Mesendoderm (in vitro differentiated cells): ENCODE data around the gene RAB28.
"Not testable (repeated sequence)": the region's sequence is repeated elsewhere in the genome, so short reads cannot be mapped to it uniquely, and the experiment has no call there.

Experiments
- DNase-seq: peaks from one replicate; pipeline ENCODE4 v3.0.0; 2013
- H2AK5ac ChIP-seq: 2 replicates; pipeline ENCODE4 v1.6.1; 2013; ENCODE audit warnings: low read length, inconsistent platforms
- H2BK120ac ChIP-seq: 2 replicates; pipeline ENCODE4 v1.6.1; 2013; ENCODE audit warnings: low read depth, mild to moderate bottlenecking, low read length, moderate library complexity, mixed read lengths
- H2BK15ac ChIP-seq: replicated peaks from 2 replicates; pipeline ENCODE4 v1.6.1; 2013; ENCODE audit warnings: low read depth, mild to moderate bottlenecking, moderate library complexity
- H2BK5ac ChIP-seq: 2 replicates; pipeline ENCODE4 v1.6.1; 2013; ENCODE audit warnings: low read length, inconsistent platforms
- H3K18ac ChIP-seq: 2 replicates; pipeline ENCODE4 v1.6.1; 2013; ENCODE audit warnings: mild to moderate bottlenecking, low read length, mixed read lengths
- H3K23ac ChIP-seq: one replicate; pipeline ENCODE4 v1.6.1; 2013; ENCODE audit warnings: low read length
- H3K27ac ChIP-seq: 2 replicates; pipeline ENCODE4 v1.5.1; 2013; ENCODE audit warnings: low read depth, mild to moderate bottlenecking, inconsistent platforms, low read length, moderate library complexity
- H3K27me3 ChIP-seq: 2 replicates; pipeline ENCODE4 v1.6.1; 2013; ENCODE audit warnings: low read length, control low read depth, mild to moderate bottlenecking, inconsistent platforms; ENCODE audit not compliant: insufficient read depth, poor library complexity
- H3K36me3 ChIP-seq: 2 replicates; pipeline ENCODE4 v1.6.1; 2013; ENCODE audit warnings: low read length, inconsistent platforms; ENCODE audit not compliant: control insufficient read depth, insufficient read depth
- H3K4ac ChIP-seq: one replicate; pipeline ENCODE4 v1.6.1; 2013; ENCODE audit warnings: low read depth, mild to moderate bottlenecking, low read length, moderate library complexity
- H3K4me1 ChIP-seq: 2 replicates; pipeline ENCODE4 v1.6.1; 2013; ENCODE audit warnings: low read depth, low read length, inconsistent platforms; ENCODE audit not compliant: control insufficient read depth
- H3K4me2 ChIP-seq: 2 replicates; pipeline ENCODE4 v1.6.1; 2013; ENCODE audit warnings: low read length
- H3K4me3 ChIP-seq: 2 replicates; pipeline ENCODE4 v1.5.1; 2013; ENCODE audit warnings: mild to moderate bottlenecking, low read length
- H3K56ac ChIP-seq: one replicate; pipeline ENCODE4 v1.6.1; 2013; ENCODE audit warnings: low read length
- H3K79me1 ChIP-seq: 2 replicates; pipeline ENCODE4 v1.6.1; 2013; ENCODE audit warnings: low read length, inconsistent platforms
- H3K79me2 ChIP-seq: 2 replicates; pipeline ENCODE4 v1.6.1; 2013; ENCODE audit warnings: mild to moderate bottlenecking, low read length; ENCODE audit not compliant: control insufficient read depth, insufficient read depth
- H3K9ac ChIP-seq: 2 replicates; pipeline ENCODE4 v1.6.1; 2013; ENCODE audit warnings: low read length, inconsistent platforms
- H4K5ac ChIP-seq: one replicate; pipeline ENCODE4 v1.6.1; 2013; ENCODE audit warnings: low read length
- H4K8ac ChIP-seq: one replicate; pipeline ENCODE4 v1.6.1; 2013; ENCODE audit warnings: low read depth, mild to moderate bottlenecking, control low read depth, low read length, moderate library complexity
- WGBS: extraction: QIAGEN DNeasy Blood & Tissue Kit; methylation state at CpG from one replicate; pipeline ENCODE4 v1.1.7; 2013; ENCODE audit warnings: low lambda C conversion rate, missing lambda C conversion rate; ENCODE audit not compliant: insufficient coverage; ENCODE audit errors: extremely low coverage; 5-methylcytosine and 5-hydroxymethylcytosine counted together

The RAB28 gene

GRCh38 chr4:13399257-13399656, 84.9 kb downstream of the RAB28 start:
- no peak overlapping the region for H3K9ac ChIP-seq
- H3K23ac ChIP-seq = no peak overlapping the region
- no peaks in the 10 kb centered on the region for H3K79me2 ChIP-seq
- no peaks in the 10 kb centered on the region for H3K4me1 ChIP-seq
- no peak overlapping the region for H3K18ac ChIP-seq
- no peak overlapping the region for H3K4ac ChIP-seq
- H3K36me3 ChIP-seq = no peaks in the 10 kb centered on the region
- H3K4me2 ChIP-seq = no peak overlapping the region
- H2AK5ac ChIP-seq = no peak overlapping the region
- H3K56ac ChIP-seq = no peak overlapping the region
- no peak for DNase-seq
- no peak overlapping the region for H2BK120ac ChIP-seq
- no peak overlapping the region for H4K5ac ChIP-seq
- peaks cover 2% of the 10 kb centered on the region for H3K79me1 ChIP-seq
- no peak overlapping the region for H3K4me3 ChIP-seq
- H2BK5ac ChIP-seq = no peak overlapping the region
- H3K27me3 ChIP-seq = no peaks in the 10 kb centered on the region
- no peak overlapping the region for H2BK15ac ChIP-seq
- no peak overlapping the region for H4K8ac ChIP-seq
- H3K27ac ChIP-seq = no peak overlapping the region

GRCh38 chr4:13396161-13396560, 88.0 kb downstream of the RAB28 start:
- DNase-seq = no peak
- H3K56ac ChIP-seq = no peak overlapping the region
- no peak overlapping the region for H2BK15ac ChIP-seq
- no peak overlapping the region for H3K18ac ChIP-seq
- no peak overlapping the region for H4K8ac ChIP-seq
- H3K23ac ChIP-seq = no peak overlapping the region
- no CpG with 5 or more reads among the region's 1 CpG for WGBS
- H4K5ac ChIP-seq = no peak overlapping the region
- H2AK5ac ChIP-seq = no peak overlapping the region
- no peaks in the 10 kb centered on the region for H3K79me2 ChIP-seq
- H2BK120ac ChIP-seq = no peak overlapping the region
- H3K36me3 ChIP-seq = no peaks in the 10 kb centered on the region
- no peaks in the 10 kb centered on the region for H3K27me3 ChIP-seq
- H3K9ac ChIP-seq = no peak overlapping the region
- no peak overlapping the region for H3K4me2 ChIP-seq
- no peak overlapping the region for H3K27ac ChIP-seq
- peaks cover 2% of the 10 kb centered on the region for H3K79me1 ChIP-seq
- no peak overlapping the region for H2BK5ac ChIP-seq
- H3K4me1 ChIP-seq = no peaks in the 10 kb centered on the region
- no peak overlapping the region for H3K4ac ChIP-seq
- no peak overlapping the region for H3K4me3 ChIP-seq

GRCh38 chr4:13389901-13390300, 94.2 kb downstream of the RAB28 start:
- not testable (repeated sequence) for H2BK15ac ChIP-seq, H3K23ac ChIP-seq, DNase-seq, H3K4me3 ChIP-seq, H3K79me1 ChIP-seq, H3K56ac ChIP-seq, H2BK5ac ChIP-seq, H2BK120ac ChIP-seq, H4K8ac ChIP-seq, H3K4me2 ChIP-seq, H3K27me3 ChIP-seq, H3K4me1 ChIP-seq, H3K27ac ChIP-seq, H2AK5ac ChIP-seq, H3K79me2 ChIP-seq, H3K9ac ChIP-seq, H3K18ac ChIP-seq, H3K36me3 ChIP-seq, H4K5ac ChIP-seq, H3K4ac ChIP-seq
- WGBS = no CpG with 5 or more reads among the region's 4 CpGs

- no peaks in the 10 kb centered on the region for H3K79me1 ChIP-seq
- no peak for DNase-seq
- H3K4ac ChIP-seq = no peak overlapping the region
- H3K79me2 ChIP-seq = no peaks in the 10 kb centered on the region
- H2AK5ac ChIP-seq = no peak overlapping the region
- no peaks in the 10 kb centered on the region for H3K27me3 ChIP-seq
- no peak overlapping the region for H2BK15ac ChIP-seq
- no peak overlapping the region for H3K9ac ChIP-seq
- no peak overlapping the region for H4K8ac ChIP-seq
- H4K5ac ChIP-seq = no peak overlapping the region
- no peaks in the 10 kb centered on the region for H3K4me1 ChIP-seq
- H3K23ac ChIP-seq = no peak overlapping the region
- no peak overlapping the region for H3K18ac ChIP-seq
- no peak overlapping the region for H2BK5ac ChIP-seq
- H3K4me3 ChIP-seq = no peak overlapping the region
- H2BK120ac ChIP-seq = no peak overlapping the region
- no peak overlapping the region for H3K27ac ChIP-seq
- H3K4me2 ChIP-seq = no peak overlapping the region
- no peaks in the 10 kb centered on the region for H3K36me3 ChIP-seq
- H3K56ac ChIP-seq = no peak overlapping the region
Observed at GRCh38 chr4:13386405-13387107, 97.6 kb downstream of the RAB28 start.

DNA sequence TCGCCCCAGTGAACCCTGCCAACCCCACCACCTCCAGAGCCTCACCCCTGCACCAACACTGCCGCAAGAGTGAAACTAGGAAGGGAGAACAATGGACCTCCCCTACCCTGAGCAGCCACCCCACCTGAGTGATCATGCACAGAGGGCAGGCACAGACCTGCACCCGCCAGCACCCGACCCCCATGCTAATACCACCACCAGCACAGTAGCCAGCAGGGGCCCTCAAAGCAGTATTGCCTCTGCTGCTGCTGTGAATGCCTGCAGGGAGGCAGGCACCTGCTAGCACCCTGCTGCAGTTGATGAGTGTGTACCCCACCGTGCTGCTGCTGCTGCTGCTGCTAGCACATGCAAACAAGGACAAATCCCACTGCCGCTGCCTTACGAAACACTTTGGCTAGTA, 100.1 kb downstream of the RAB28 start:
- no peaks in the 10 kb centered on the region for H3K4me1 ChIP-seq
- no peak overlapping the region for H3K56ac ChIP-seq
- no peak overlapping the region for H3K9ac ChIP-seq
- H3K27me3 ChIP-seq = no peaks in the 10 kb centered on the region
- H3K4me2 ChIP-seq = no peak overlapping the region
- WGBS = no CpG with 5 or more reads among the region's 7 CpGs
- H2AK5ac ChIP-seq = no peak overlapping the region
- H3K23ac ChIP-seq = no peak overlapping the region
- no peaks in the 10 kb centered on the region for H3K79me1 ChIP-seq
- no peak overlapping the region for H2BK15ac ChIP-seq
- no peak overlapping the region for H4K8ac ChIP-seq
- no peak overlapping the region for H3K18ac ChIP-seq
- no peak overlapping the region for H4K5ac ChIP-seq
- DNase-seq = no peak
- H3K27ac ChIP-seq = no peak overlapping the region
- no peaks in the 10 kb centered on the region for H3K79me2 ChIP-seq
- no peak overlapping the region for H3K4ac ChIP-seq
- H3K4me3 ChIP-seq = no peak overlapping the region
- no peak overlapping the region for H2BK120ac ChIP-seq
- H2BK5ac ChIP-seq = no peak overlapping the region
- H3K36me3 ChIP-seq = no peaks in the 10 kb centered on the region

DNA sequence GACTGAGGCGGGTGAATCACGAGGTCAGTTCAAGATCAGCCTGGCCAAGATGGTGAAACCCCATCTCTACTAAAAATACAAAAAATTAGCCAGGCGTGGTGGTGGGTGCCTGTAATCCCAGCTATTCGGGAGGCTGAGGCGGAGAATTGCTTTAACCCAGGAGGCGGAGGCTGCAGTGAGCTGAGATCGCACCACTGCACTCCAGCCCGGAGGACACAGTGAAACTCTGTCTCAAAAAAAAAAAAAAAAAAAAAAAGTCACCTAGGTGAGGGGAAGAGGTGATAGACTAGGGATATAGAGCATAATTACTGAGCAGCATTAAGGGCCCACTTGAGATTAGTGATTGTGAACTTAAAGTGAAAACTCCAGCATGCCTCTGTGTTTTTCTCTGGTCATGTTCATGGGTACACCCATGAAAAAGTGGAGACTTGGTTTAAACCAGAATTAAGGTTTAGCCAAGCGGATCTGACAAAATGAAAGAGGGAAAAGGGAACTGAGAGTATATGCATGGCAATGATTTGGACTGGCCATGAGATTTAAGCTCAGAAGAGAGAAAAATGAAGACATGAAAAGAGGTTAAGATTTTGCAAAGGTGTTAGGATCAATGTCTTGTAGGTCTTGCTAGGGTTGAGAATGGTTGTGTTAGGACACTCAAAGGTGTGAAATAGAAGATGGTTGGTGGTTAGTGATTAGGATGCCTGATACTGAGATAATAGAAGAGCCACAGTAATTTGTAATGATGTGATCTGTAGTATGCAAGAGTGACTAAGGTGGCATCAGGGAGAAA, 105.0 kb downstream of the RAB28 start:
- no peak overlapping the region for H2BK15ac ChIP-seq
- no peak overlapping the region for H4K8ac ChIP-seq
- H3K9ac ChIP-seq = no peak overlapping the region
- H3K4me3 ChIP-seq = no peak overlapping the region
- no peaks in the 10 kb centered on the region for H3K79me2 ChIP-seq
- H3K27me3 ChIP-seq = no peaks in the 10 kb centered on the region
- no peaks in the 10 kb centered on the region for H3K4me1 ChIP-seq
- no peak overlapping the region for H2AK5ac ChIP-seq
- no peak overlapping the region for H3K4ac ChIP-seq
- no peaks in the 10 kb centered on the region for H3K36me3 ChIP-seq
- H3K4me2 ChIP-seq = no peak overlapping the region
- H3K56ac ChIP-seq = no peak overlapping the region
- no peak overlapping the region for H3K27ac ChIP-seq
- no peaks in the 10 kb centered on the region for H3K79me1 ChIP-seq
- no peak overlapping the region for H3K18ac ChIP-seq
- DNase-seq = peak; percentile 16
- no peak overlapping the region for H2BK120ac ChIP-seq
- WGBS = no CpG with 5 or more reads among the region's 9 CpGs
- no peak overlapping the region for H4K5ac ChIP-seq
- H2BK5ac ChIP-seq = no peak overlapping the region
- H3K23ac ChIP-seq = no peak overlapping the region
